Activated CD4-positive, alpha-beta T cell treated with anti-CD3 and anti-CD28 coated beads, Interleukin-2, amount 10 ng/mL, durations not matched to agents 24 days and 14 days (primary cell): Measurements from ENCODE around the gene CASK. TPM values are rescaled to one million over a fixed set of nuclear protein-coding genes. Genes with fewer than 3 reads are reported as not detected.

ENCODE experiments used
- DNase-seq: peaks from one replicate; pipeline ENCODE4 v3.0.0; 2022
- H3K27ac Mint-ChIP-seq: one replicate; pipeline ENCODE4 v1.8.0; 2022; ENCODE audit warnings: mild to moderate bottlenecking, mixed read lengths
- H3K27me3 Mint-ChIP-seq: one replicate; pipeline ENCODE4 v1.8.0; 2022; ENCODE audit warnings: mixed read lengths
- H3K36me3 Mint-ChIP-seq: one replicate; pipeline ENCODE4 v1.8.0; 2022; ENCODE audit warnings: low read depth, mild to moderate bottlenecking, mixed read lengths
- H3K4me1 Mint-ChIP-seq: one replicate; pipeline ENCODE4 v1.8.0; 2021; ENCODE audit warnings: mixed read lengths
- H3K4me3 Mint-ChIP-seq: one replicate; pipeline ENCODE4 v1.8.0; 2022; ENCODE audit warnings: mild to moderate bottlenecking, moderate library complexity, mixed read lengths
- H3K9me3 Mint-ChIP-seq: one replicate; pipeline ENCODE4 v1.8.0; 2021; ENCODE audit warnings: mixed read lengths
- intact Hi-C: fragments of 100-400 bp; cut with micrococcal nuclease; formaldehyde crosslinking; loops from one replicate; pipeline ENCODE4 v1.15.1; 2023
- total RNA-seq: library from RNA; stranded (reverse); gene quantifications from 2 replicates; pipeline ENCODE4 v1.2.3, GENCODE V29; 2022

The CASK gene
- total RNA-seq, 1 donor from 2014 or later, result 19.3 TPM

DNA sequence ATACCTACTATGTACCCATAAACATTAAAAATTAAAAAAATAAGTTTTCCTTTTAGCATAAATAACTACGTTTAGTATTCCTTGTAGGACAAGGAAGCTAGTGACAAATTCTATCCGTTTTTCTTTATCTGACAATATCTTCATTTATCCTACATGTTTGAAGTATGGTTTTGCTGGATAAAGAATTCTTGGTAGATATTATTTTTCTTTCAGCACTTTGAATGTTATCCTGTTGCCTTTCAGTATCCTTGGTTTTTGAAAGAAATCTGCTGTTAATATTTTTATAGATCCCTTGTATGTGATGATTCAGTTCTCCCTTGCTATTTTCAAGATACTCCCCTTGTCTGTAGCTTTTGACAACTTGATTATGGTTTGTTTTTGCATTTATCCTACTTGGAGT lies 76.6 kb downstream of the CASK start:
- Mint-ChIP-seq H3K27me3 (no peaks in the 10 kb centered on the region), H3K36me3 (peaks cover 62% of the 10 kb centered on the region), H3K9me3 (peaks cover 8% of the 10 kb centered on the region)

DNA sequence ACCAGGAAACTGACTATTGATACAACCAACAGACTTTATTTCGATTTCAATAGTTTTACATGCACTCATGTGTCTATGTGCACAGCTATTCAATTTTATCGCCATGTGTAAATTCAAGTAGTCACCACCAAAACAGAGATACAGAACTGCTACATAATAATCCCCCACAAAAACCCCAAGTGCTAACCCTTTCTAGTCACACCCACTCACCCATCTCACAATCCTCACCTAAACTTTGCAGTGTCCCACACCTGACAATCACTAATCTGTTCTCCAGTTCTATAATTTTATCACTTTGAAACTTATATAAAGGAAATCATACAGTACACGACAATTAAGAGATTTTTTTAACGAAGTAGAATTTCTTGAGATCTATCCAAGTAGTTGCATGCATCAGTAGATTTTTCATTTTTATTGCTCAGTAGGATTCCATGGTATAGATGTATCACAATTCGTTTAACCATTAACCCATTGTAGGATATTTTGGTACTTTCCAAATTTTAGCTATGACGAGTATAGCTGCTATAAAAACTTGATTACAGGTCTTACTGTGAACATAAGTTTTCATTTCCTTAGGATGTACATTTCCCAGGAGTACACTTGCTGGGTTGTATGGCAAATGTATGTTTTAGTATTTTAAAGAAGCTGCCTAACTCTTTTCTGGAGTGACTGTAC lies 85.9 kb downstream of the CASK start:
- no peak overlapping the region for H3K27ac Mint-ChIP-seq
- peaks cover 3% of the 10 kb centered on the region for H3K9me3 Mint-ChIP-seq
- intact Hi-C loops, result no loop called here
- peaks cover 3% of the 10 kb centered on the region for H3K4me1 Mint-ChIP-seq
- H3K36me3 Mint-ChIP-seq, result peaks cover 18% of the 10 kb centered on the region
- H3K27me3 Mint-ChIP-seq, result no peaks in the 10 kb centered on the region
- H3K4me3 Mint-ChIP-seq, result no peak overlapping the region
- DNase-seq, result no peak

More for the DNA sequence above, 76.6 kb downstream of the CASK start:
- intact Hi-C loops, result no loop called here
- Mint-ChIP-seq H3K27ac (no peak overlapping the region), H3K4me1 (no peaks in the 10 kb centered on the region), H3K4me3 (no peak overlapping the region)
- DNase-seq, result no peak

DNA sequence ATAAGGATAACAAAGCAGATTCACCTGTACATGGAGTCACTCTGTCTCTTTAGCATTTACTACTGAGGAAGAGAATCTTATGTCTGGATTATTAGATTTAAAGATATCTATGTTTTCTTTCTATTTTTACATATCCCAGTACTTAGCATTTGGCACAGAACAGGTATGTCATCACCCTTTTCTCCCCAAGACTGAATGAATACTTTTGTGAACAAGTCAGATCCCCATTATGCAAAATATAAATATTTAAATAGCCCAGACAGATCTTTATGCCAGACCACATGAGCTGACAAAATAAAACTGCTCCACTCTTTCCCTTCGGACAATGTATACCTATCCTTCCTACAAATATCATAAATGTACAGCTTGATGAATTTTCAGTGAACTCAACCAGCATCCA lies 94.5 kb downstream of the CASK start:
- Mint-ChIP-seq H3K4me1 (peaks cover 2% of the 10 kb centered on the region), H3K27ac (no peak overlapping the region), H3K27me3 (no peaks in the 10 kb centered on the region), H3K36me3 (peaks cover 15% of the 10 kb centered on the region), H3K9me3 (no peaks in the 10 kb centered on the region), H3K4me3 (no peak overlapping the region)
- DNase-seq, result no peak
- intact Hi-C loops, result no loop called here

DNA sequence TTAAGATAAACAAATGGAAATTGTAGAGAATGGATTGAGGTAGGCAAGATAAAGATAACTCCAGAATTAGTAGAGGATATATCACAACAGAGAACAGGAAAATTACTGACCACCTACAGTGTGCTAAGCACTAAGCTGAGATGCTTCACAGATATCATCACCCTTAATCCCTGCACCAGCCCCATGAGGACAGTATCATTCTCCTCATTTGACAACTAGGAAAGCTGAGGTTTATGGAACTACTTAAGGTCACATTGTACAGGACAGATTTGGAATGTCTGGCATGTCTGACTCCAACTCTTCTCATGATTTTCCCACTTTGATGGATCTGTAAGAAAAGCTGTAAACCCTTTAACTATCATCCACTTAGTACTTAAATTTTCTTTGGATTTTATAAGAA lies 95.5 kb downstream of the CASK start:
- Mint-ChIP-seq H3K36me3 (peaks cover 17% of the 10 kb centered on the region), H3K27me3 (no peaks in the 10 kb centered on the region), H3K27ac (no peak overlapping the region), H3K4me1 (peaks cover 4% of the 10 kb centered on the region), H3K4me3 (no peak overlapping the region), H3K9me3 (no peaks in the 10 kb centered on the region)
- no peak for DNase-seq
- intact Hi-C loops, result no loop called here

DNA sequence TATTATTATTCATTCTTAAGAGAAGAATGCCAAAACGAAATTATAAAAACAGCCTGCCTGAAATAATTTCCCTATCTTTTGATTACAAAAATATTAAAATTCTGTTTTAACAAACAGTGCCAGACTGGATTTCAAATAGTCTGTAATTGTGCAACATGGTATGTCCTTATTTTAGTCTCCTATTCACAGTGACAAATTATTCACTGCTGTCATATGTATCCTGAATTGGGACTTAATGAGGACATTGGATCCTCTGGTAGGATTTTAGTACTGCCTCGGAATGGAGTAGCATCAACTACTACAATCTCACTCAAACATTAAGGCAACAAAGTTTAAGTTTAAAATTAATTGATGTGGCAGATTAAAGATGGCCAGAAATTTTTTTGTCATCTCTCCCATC lies 97.6 kb downstream of the CASK start:
- Mint-ChIP-seq H3K9me3 (no peaks in the 10 kb centered on the region), H3K4me3 (no peak overlapping the region), H3K4me1 (peaks cover 5% of the 10 kb centered on the region), H3K36me3 (peaks cover 15% of the 10 kb centered on the region), H3K27me3 (no peaks in the 10 kb centered on the region), H3K27ac (no peak overlapping the region)
- intact Hi-C loops, result no loop called here
- no peak for DNase-seq

DNA sequence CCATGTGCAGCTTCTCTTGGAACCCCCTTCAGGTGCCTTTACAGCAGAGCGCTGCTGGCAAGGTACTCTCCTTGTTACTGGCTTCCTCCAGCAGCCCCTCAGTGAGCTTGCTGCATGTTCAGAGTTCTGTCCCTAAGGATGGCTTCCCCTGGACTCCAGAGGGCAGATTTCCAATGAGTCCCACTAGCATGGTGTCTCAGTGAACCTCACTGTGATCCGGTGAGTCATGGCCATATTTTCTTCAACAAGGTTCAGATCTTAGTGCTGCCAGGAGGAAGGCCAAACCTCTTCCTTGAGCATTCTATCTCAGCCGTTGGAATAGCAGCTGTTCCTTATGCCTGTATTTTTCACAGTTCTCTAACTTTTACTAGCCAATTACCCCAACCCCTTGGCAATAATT lies 98.8 kb downstream of the CASK start:
- Mint-ChIP-seq H3K27me3 (no peaks in the 10 kb centered on the region), H3K4me3 (no peak overlapping the region), H3K4me1 (peaks cover 5% of the 10 kb centered on the region), H3K27ac (no peak overlapping the region), H3K9me3 (no peaks in the 10 kb centered on the region), H3K36me3 (peaks cover 14% of the 10 kb centered on the region)
- intact Hi-C loops, result no loop called here
- DNase-seq, result no peak

DNA sequence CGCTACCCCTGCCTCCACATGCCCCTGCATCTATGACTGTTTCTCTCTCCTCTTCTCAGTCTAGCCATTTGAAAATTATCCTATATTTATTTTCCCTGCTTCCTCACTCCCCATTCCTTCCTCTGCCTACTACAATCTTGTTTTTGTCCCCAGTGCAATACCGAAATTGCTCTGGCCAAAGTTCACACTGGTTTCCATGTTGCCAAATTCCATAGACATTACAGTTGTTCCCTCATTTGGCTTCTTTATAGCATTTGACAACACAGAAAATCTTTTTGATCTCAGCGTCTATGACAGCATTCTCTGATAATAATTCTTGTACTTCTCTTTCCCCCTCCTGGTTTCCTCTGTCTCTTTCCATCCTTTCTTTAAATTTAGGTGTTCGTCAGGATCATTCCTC lies 100.0 kb downstream of the CASK start:
- Mint-ChIP-seq H3K36me3 (peaks cover 12% of the 10 kb centered on the region), H3K27ac (no peak overlapping the region), H3K9me3 (no peaks in the 10 kb centered on the region), H3K4me1 (peaks cover 3% of the 10 kb centered on the region), H3K27me3 (no peaks in the 10 kb centered on the region), H3K4me3 (no peak overlapping the region)
- DNase-seq, result no peak
- intact Hi-C loops, result no loop called here

DNA sequence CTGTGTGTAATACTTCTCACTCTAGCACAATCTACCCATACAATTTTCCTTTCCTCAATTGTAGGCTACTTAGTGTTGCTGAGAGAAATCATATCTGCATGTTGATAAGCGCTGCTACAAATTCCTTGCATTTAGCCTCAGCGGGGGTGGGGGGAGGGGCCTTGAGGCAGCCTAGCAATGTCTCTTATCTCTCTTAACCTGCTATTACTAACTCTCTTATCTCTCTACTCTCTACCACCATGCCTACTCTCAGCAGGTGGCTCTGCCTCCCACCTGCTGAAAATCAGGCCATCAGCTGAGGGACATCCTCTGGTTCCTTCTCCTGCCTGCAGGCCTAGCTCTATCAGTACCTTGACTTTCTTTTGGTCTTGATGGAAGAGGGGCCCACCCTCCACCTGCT lies 100.5 kb downstream of the CASK start:
- Mint-ChIP-seq H3K9me3 (no peaks in the 10 kb centered on the region), H3K4me3 (no peak overlapping the region), H3K27me3 (no peaks in the 10 kb centered on the region), H3K4me1 (peaks cover 3% of the 10 kb centered on the region), H3K36me3 (peaks cover 10% of the 10 kb centered on the region), H3K27ac (no peak overlapping the region)
- no peak for DNase-seq
- intact Hi-C loops, result no loop called here

DNA sequence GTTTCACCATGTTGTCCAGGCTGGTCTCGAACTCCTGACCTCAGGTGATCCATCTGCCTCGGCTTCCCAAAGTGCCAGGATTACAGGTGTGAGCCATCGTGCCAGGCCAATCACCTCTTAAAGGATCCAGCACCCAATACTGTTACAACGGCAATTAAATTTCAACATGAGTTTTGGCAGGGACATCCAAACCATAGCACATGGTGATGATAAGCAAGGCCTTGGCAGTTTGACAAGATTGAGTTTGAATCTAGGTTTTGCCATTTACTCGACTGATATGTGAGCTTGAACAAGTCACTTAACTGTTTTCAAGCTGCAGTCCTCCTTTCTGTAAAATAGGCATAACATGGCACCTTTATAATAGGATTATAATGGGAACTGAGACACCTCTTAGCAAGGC lies 115.3 kb downstream of the CASK start:
- Mint-ChIP-seq H3K27me3 (no peaks in the 10 kb centered on the region), H3K9me3 (no peaks in the 10 kb centered on the region), H3K27ac (no peak overlapping the region), H3K4me3 (no peak overlapping the region), H3K36me3 (peaks cover 5% of the 10 kb centered on the region), H3K4me1 (peaks cover 2% of the 10 kb centered on the region)
- intact Hi-C loops, result no loop called here
- no peak for DNase-seq

DNA sequence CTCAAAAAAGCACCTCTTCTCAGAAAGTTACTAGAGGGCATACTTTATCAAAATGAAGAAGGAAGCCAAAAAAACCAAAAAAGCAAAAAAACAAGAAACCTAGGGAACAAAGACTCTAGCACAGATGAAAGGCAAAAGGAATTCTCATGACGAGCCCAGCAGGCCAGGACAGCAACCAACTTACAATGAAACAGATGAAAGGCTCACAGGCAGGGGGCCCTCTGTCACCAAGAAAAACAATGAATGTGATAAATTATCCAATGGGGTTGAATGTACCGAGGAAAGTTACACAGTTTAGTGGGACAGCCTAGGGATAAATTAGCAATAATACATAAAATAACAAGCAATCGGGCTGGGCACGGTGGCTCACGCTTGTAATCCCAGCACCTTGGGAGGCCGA lies 120.4 kb downstream of the CASK start:
- Mint-ChIP-seq H3K4me3 (no peak overlapping the region), H3K27me3 (no peaks in the 10 kb centered on the region), H3K4me1 (peaks cover 4% of the 10 kb centered on the region), H3K9me3 (no peaks in the 10 kb centered on the region), H3K36me3 (peaks cover 14% of the 10 kb centered on the region), H3K27ac (no peak overlapping the region)
- no peak for DNase-seq
- intact Hi-C loops, result no loop called here

DNA sequence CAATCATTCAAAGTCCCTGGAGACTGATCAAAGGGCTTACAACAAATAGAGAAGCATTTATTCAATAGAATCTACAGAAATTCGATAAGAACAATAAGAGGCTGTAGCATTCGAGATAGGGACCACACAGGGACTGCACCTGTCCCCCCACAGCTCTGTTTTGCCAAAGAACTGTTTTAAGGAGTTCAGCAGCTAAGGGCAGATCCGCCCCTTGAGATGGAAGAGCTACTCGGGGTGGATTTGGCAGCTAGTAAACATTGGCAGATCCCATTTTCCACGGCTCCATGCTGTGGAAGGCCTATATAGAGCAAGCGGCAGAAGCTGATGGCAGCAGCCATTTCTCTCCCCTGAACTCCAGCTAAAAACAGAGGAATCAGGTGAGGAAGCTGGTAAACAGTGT lies 123.7 kb downstream of the CASK start:
- H3K4me3 Mint-ChIP-seq, result no peak overlapping the region
- H3K27me3 Mint-ChIP-seq, result no peaks in the 10 kb centered on the region
- H3K27ac Mint-ChIP-seq, result no peak overlapping the region
- no peaks in the 10 kb centered on the region for H3K9me3 Mint-ChIP-seq
- intact Hi-C loops, result loop anchor here (5.0 kb wide), 2 partner anchors 123 to 1758 kb away; partner anchors contain the start of gene CASK
- no peak for DNase-seq
- H3K36me3 Mint-ChIP-seq, result peaks cover 11% of the 10 kb centered on the region
- H3K4me1 Mint-ChIP-seq, result peaks cover 16% of the 10 kb centered on the region

DNA sequence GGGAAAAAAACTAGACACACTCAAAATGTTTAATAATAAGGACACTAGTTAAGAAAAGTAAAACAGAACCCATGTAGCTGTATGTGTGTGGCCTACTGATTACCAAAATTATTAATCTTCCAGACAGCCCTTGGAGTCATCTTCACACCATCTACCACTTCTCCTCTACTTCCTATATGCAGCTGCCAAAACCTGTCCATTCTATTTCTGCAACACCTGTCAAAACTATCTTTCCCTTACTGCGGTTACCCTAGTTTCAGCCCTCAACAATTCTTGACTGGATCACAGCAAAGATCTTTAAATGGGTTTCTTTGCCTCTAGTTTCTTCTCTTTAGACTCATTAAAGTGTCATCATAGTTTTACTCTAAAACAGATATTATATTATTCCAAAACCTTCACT lies 126.8 kb downstream of the CASK start:
- H3K36me3 Mint-ChIP-seq, result peaks cover 2% of the 10 kb centered on the region
- no peak overlapping the region for H3K4me3 Mint-ChIP-seq
- H3K27me3 Mint-ChIP-seq, result no peaks in the 10 kb centered on the region
- no peak for DNase-seq
- H3K27ac Mint-ChIP-seq, result no peak overlapping the region
- H3K4me1 Mint-ChIP-seq, result peaks cover 16% of the 10 kb centered on the region
- intact Hi-C loops, result loop anchor here (5.0 kb wide), 2 partner anchors 126 to 1761 kb away; partner anchors contain the start of gene CASK
- no peaks in the 10 kb centered on the region for H3K9me3 Mint-ChIP-seq

DNA sequence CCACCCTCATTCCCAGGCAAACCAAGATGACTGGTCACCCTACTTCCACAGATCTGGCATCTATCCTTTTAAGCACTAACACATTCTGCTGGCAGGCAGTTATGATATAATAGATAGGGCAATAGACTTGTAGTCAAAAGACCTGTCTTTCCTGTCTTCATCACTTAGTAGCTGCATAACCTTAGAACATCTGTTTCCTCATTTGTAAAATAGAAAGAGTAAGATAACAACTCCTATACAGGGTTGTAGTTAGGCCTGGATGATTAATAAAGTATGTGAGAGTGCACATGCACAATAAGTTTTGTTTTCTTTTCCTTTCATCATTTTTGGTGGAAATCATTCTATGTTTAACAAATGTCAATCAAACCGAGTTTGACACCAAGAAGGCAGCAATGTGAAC lies 127.3 kb downstream of the CASK start:
- Mint-ChIP-seq H3K36me3 (peaks cover 2% of the 10 kb centered on the region), H3K27ac (no peak overlapping the region), H3K9me3 (no peaks in the 10 kb centered on the region), H3K4me1 (peaks cover 16% of the 10 kb centered on the region), H3K27me3 (no peaks in the 10 kb centered on the region), H3K4me3 (no peak overlapping the region)
- DNase-seq, result no peak
- intact Hi-C loops, result loop anchor here (5.0 kb wide), 2 partner anchors 126 to 1761 kb away; partner anchors contain the start of gene CASK

DNA sequence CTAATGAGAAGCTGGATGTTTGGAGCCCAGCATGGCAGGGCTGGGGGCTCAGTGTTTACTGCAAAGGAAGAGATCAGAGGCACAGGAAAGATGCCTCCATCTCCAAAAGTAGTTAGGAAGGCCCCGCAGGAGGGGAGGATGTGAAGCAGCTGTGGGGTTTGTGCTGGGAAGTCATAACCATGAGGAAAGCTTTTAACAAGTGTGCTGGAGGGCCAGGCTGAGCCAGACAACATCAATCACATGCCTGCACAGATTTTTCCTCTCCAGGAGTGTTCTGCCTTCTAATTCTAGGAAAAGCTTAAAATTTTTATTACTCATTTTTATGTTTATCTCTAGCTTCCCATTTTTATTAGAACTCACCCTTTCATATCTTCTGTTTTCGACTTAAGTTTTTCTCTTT lies 134.0 kb downstream of the CASK start:
- H3K36me3 Mint-ChIP-seq, result peaks cover 13% of the 10 kb centered on the region
- intact Hi-C loops, result no loop called here
- no peaks in the 10 kb centered on the region for H3K9me3 Mint-ChIP-seq
- no peak overlapping the region for H3K4me3 Mint-ChIP-seq
- no peaks in the 10 kb centered on the region for H3K27me3 Mint-ChIP-seq
- H3K4me1 Mint-ChIP-seq, result no peaks in the 10 kb centered on the region
- H3K27ac Mint-ChIP-seq, result no peak overlapping the region
- DNase-seq, result no peak

DNA sequence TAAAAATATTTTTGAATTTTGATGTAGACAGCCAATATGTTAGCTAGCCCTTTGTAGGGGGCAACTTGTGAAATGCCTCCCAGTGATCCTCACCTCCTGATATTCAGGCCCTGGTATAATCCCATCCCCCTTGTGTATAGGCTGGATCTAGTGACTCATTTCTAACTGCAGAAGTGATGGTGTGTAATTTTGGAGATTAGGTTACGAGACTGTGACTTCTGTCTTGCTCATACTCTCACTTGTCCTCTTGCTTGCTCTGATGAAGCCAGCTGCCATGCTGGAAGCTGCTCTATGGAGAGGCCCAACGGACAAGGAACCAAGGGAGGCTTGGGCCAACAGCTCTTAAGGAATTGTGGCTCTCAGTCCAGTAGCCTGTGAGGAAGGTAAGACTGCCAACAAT lies 137.7 kb downstream of the CASK start:
- no peak overlapping the region for H3K27ac Mint-ChIP-seq
- intact Hi-C loops, result no loop called here
- H3K9me3 Mint-ChIP-seq, result no peaks in the 10 kb centered on the region

More for the DNA sequence above, 137.7 kb downstream of the CASK start:
- H3K4me1 Mint-ChIP-seq, result no peaks in the 10 kb centered on the region
- peaks cover 17% of the 10 kb centered on the region for H3K36me3 Mint-ChIP-seq
- no peak for DNase-seq
- H3K4me3 Mint-ChIP-seq, result no peak overlapping the region
- no peaks in the 10 kb centered on the region for H3K27me3 Mint-ChIP-seq
